Mucosa of rectum (tissue), 2 donors: ENCODE data around the gene TMCC1.

Source experiments
- H3K27ac ChIP-seq, 2 donors: one replicate each; pipeline ENCODE4 v1.7.0; 2013; ENCODE audit warnings: inconsistent platforms in 2 of 2, low read depth in 2 of 2, low read length in 2 of 2
- H3K27me3 ChIP-seq, 2 donors: one replicate each; pipeline ENCODE4 v1.7.0; 2013; ENCODE audit warnings: low read length in 2 of 2; ENCODE audit not compliant: control insufficient read depth in 2 of 2, insufficient read depth in 2 of 2
- H3K36me3 ChIP-seq, 2 donors: one replicate each; pipeline ENCODE4 v1.7.0; 2013; ENCODE audit warnings: low read length in 2 of 2; ENCODE audit not compliant: control insufficient read depth in 2 of 2, insufficient read depth in 2 of 2
- H3K4me1 ChIP-seq, 2 donors: one replicate each; pipeline ENCODE4 v1.7.0; 2013; ENCODE audit warnings: low read length in 2 of 2, mild to moderate bottlenecking in 1 of 2; ENCODE audit not compliant: control insufficient read depth in 2 of 2, insufficient read depth in 2 of 2
- H3K4me3 ChIP-seq, 2 donors: one replicate each; pipeline ENCODE4 v1.7.0; 2013; ENCODE audit warnings: low read length in 2 of 2
- H3K9ac ChIP-seq, 2 donors: one replicate each; pipeline ENCODE4 v1.7.0; 2013; ENCODE audit warnings: low read length in 2 of 2, low read depth in 1 of 2, mild to moderate bottlenecking in 1 of 2
- H3K9me3 ChIP-seq, 2 donors: one replicate each; pipeline ENCODE4 v1.7.0; 2013; ENCODE audit warnings: low read length in 2 of 2; ENCODE audit not compliant: control insufficient read depth in 2 of 2
- donor health status: healthy.
- donor health status: Normal muscosa, but diverticular disease.

The TMCC1 gene

GRCh38 chr3:129599607-129600006 lies 293.9 kb downstream of the TMCC1 start:
- H3K9ac ChIP-seq, result peak overlapping the region in 1 of 2 donors; percentile 1
- H3K4me1 ChIP-seq, result peaks cover 25 to 41% of the 10 kb centered on the region in 2 donors

GRCh38 chr3:129599073-129599472 lies 294.4 kb downstream of the TMCC1 start:
- no peaks in the 10 kb centered on the region for H3K27me3 ChIP-seq
- peak overlapping the region; percentile 48 to 83 for H3K27ac ChIP-seq
- H3K36me3 ChIP-seq, result no peaks in the 10 kb centered on the region
- peaks cover 29 to 41% of the 10 kb centered on the region in 2 donors for H3K4me1 ChIP-seq
- no peak overlapping the region for H3K4me3 ChIP-seq
- H3K9ac ChIP-seq, result no peak overlapping the region
- H3K9me3 ChIP-seq, result no peaks in the 10 kb centered on the region

More at GRCh38 chr3:129599607-129600006, 293.9 kb downstream of the TMCC1 start:
- H3K4me3 ChIP-seq, result no peak overlapping the region
- no peaks in the 10 kb centered on the region for H3K36me3 ChIP-seq
- H3K27me3 ChIP-seq, result peaks cover 1 to 3% of the 10 kb centered on the region in 2 donors
- H3K9me3 ChIP-seq, result no peaks in the 10 kb centered on the region
- peak overlapping the region; percentile 48 to 83 for H3K27ac ChIP-seq

- no peaks in the 10 kb centered on the region for H3K27me3 ChIP-seq
- peaks cover 34 to 44% of the 10 kb centered on the region in 2 donors for H3K4me1 ChIP-seq
Observed at GRCh38 chr3:129598484-129598883, 295.0 kb downstream of the TMCC1 start.

GRCh38 chr3:129598000-129598381 lies 295.5 kb downstream of the TMCC1 start:
- no peaks in the 10 kb centered on the region for H3K9me3 ChIP-seq
- peak overlapping the region in 1 of 2 donors; percentile 49 for H3K9ac ChIP-seq
- peaks cover 37 to 47% of the 10 kb centered on the region in 2 donors for H3K4me1 ChIP-seq
- H3K36me3 ChIP-seq, result no peaks in the 10 kb centered on the region
- H3K27ac ChIP-seq, result peak overlapping the region; percentile 60 to 83
- H3K27me3 ChIP-seq, result no peaks in the 10 kb centered on the region
- H3K4me3 ChIP-seq, result no peak overlapping the region

More at GRCh38 chr3:129598484-129598883, 295.0 kb downstream of the TMCC1 start:
- no peak overlapping the region for H3K4me3 ChIP-seq
- H3K36me3 ChIP-seq, result no peaks in the 10 kb centered on the region
- no peaks in the 10 kb centered on the region for H3K9me3 ChIP-seq
- no peak overlapping the region for H3K9ac ChIP-seq
- H3K27ac ChIP-seq, result peak overlapping the region; percentile 60 to 83
